HL-60 (cell line): ENCODE data around the gene RYR2.

Experiments
- DNase-seq, 2 experiments: peaks; one replicate each; pipeline ENCODE4 v3.0.0-alpha.2; 2010 to 2020; ENCODE audit warnings: low read depth in 1 of 2, low spot score in 1 of 2
- H3K27ac ChIP-seq: fragments of 250-450 bp; sonication (Bioruptor Pico); replicated peaks from 2 replicates; pipeline ENCODE4 v1.5.1; 2020; ENCODE audit warnings: mild to moderate bottlenecking, moderate library complexity
- H3K27me3 ChIP-seq: fragments of 250-450 bp; sonication (Bioruptor Pico); 2 replicates; pipeline ENCODE4 v1.5.1; 2021; ENCODE audit warnings: mild to moderate bottlenecking, moderate library complexity; ENCODE audit not compliant: insufficient read depth, poor library complexity, severe bottlenecking
- H3K4me3 ChIP-seq: replicated peaks from 2 replicates; pipeline ENCODE4 v1.5.1; 2011; ENCODE audit warnings: mild to moderate bottlenecking, control low read depth, low read length; ENCODE audit not compliant: insufficient read depth
- CTCF ChIP-seq: IDR thresholded peaks from one replicate; pipeline ENCODE4 v1.5.1; 2011; ENCODE audit warnings: low read length, control low read depth, inconsistent platforms; ENCODE audit not compliant: insufficient read depth
- GABPA ChIP-seq: IDR thresholded peaks from 2 replicates; pipeline ENCODE4 v1.6.1; 2012; ENCODE audit warnings: low read depth
- POLR2AphosphoS5 ChIP-seq: IDR thresholded peaks from 2 replicates; pipeline ENCODE4 v1.6.1; 2012; ENCODE audit warnings: low read depth
- REST ChIP-seq: IDR thresholded peaks from 2 replicates; pipeline ENCODE4 v1.6.1; 2012; ENCODE audit warnings: low read depth; ENCODE audit not compliant: insufficient replicate concordance
- SPI1 ChIP-seq: IDR thresholded peaks from 2 replicates; pipeline ENCODE4 v1.6.1; 2012; ENCODE audit warnings: low read depth, mild to moderate bottlenecking, borderline replicate concordance

The RYR2 gene

GRCh38 chr1:237740846-237741245, 698.9 kb downstream of the RYR2 start:
- H3K27ac ChIP-seq = no peak overlapping the region
- H3K4me3 ChIP-seq = no peak overlapping the region
- TF ChIP-seq POLR2AphosphoS5 (no peak), CTCF (no peak), SPI1 (no peak), REST (no peak), GABPA (no peak)
- no peaks in the 10 kb centered on the region for H3K27me3 ChIP-seq
- DNase-seq = no peak

- no peak overlapping the region for H3K4me3 ChIP-seq
- no peaks in the 10 kb centered on the region for H3K27me3 ChIP-seq
- TF ChIP-seq CTCF (no peak), GABPA (no peak), POLR2AphosphoS5 (no peak), REST (no peak), SPI1 (no peak)
- no peak for DNase-seq
- no peak overlapping the region for H3K27ac ChIP-seq
Observed at GRCh38 chr1:237745545-237745944, 703.6 kb downstream of the RYR2 start.

GRCh38 chr1:237748171-237748960, 706.4 kb downstream of the RYR2 start:
- Histone ChIP-seq H3K4me3 (no peak overlapping the region), H3K27ac (no peak overlapping the region), H3K27me3 (no peaks in the 10 kb centered on the region)
- DNase-seq = no peak
- TF ChIP-seq POLR2AphosphoS5 (no peak), GABPA (no peak), SPI1 (no peak), CTCF (no peak), REST (no peak)
